ENCODE data around the gene ARHGAP26.

The ARHGAP26 gene

GRCh38 chr5:142972064-142972570 lies 201.9 kb downstream of the ARHGAP26 start:
- no peak for TF ChIP-seq CTCF (IDR thresholded peaks at IDR 0.05)

GRCh38 chr5:142973932-142974331 lies 203.8 kb downstream of the ARHGAP26 start:
- no peak for TF ChIP-seq CTCF (IDR thresholded peaks at IDR 0.05)

- no peak for TF ChIP-seq CTCF (IDR thresholded peaks at IDR 0.05)
Observed at GRCh38 chr5:142974409-142974808, 204.2 kb downstream of the ARHGAP26 start.

- TF ChIP-seq CTCF (IDR thresholded peaks at IDR 0.05): no peak
Observed at GRCh38 chr5:142976861-142977260, 206.7 kb downstream of the ARHGAP26 start.

- TF ChIP-seq CTCF (IDR thresholded peaks at IDR 0.05): no peak
Observed at GRCh38 chr5:142977363-142978051, 207.3 kb downstream of the ARHGAP26 start.

- no peak for TF ChIP-seq CTCF (IDR thresholded peaks at IDR 0.05)
Observed at GRCh38 chr5:142978252-142978651, 208.1 kb downstream of the ARHGAP26 start.

GRCh38 chr5:142978726-142979125 lies 208.5 kb downstream of the ARHGAP26 start:
- TF ChIP-seq CTCF (IDR thresholded peaks at IDR 0.05): no peak

- no peak for TF ChIP-seq CTCF (IDR thresholded peaks at IDR 0.05)
Observed at GRCh38 chr5:142979636-142980035, 209.5 kb downstream of the ARHGAP26 start.
